Vagina (tissue), 2 donors: Measurements from ENCODE around the gene TCF4.

Source experiments
- CTCF ChIP-seq, 3 experiments: fragments of 450-650 bp in 2 of 3; fragments of 200-600 bp in 1 of 3; sonication (generic) in 1 of 3; IDR thresholded peaks; one replicate each; pipeline ENCODE4 v1.5.1; 2017 to 2019; ENCODE audit warnings: antibody characterized with exemption in 3 of 3, mild to moderate bottlenecking in 2 of 3, moderate library complexity in 2 of 3
- POLR2A ChIP-seq, 2 donors: fragments of 450-650 bp; IDR thresholded peaks; one replicate each; pipeline ENCODE4 v1.6.1; 2017; ENCODE audit warnings: antibody characterized with exemption in 2 of 2, mild to moderate bottlenecking in 2 of 2, moderate library complexity in 2 of 2
- POLR2AphosphoS5 ChIP-seq, 2 donors: sonication (generic); formaldehyde crosslinking; IDR thresholded peaks; one replicate each; pipeline ENCODE4 v1.9.0; 2017; ENCODE audit warnings: antibody characterized with exemption in 2 of 2, mild to moderate bottlenecking in 2 of 2, low read depth in 1 of 2; ENCODE audit not compliant: insufficient read depth in 1 of 2

- TF ChIP-seq POLR2A (IDR thresholded peaks at IDR 0.05) (no peak), CTCF (IDR thresholded peaks at IDR 0.05) (no peak), POLR2AphosphoS5 (IDR thresholded peaks at IDR 0.05; ENCODE audit: insufficient read depth in 1 of 2, low read depth in 1 of 2) (no peak)
Measured at GRCh38 chr18:55319459-55320193, 268.4 kb downstream of the TCF4 start.
